ENCODE results near the gene TREML1. TPM values are rescaled to one million over a fixed set of nuclear protein-coding genes. Genes with fewer than 3 reads are reported as not detected.

TREML1 gene
- total and polyA plus RNA-seq, 2 donors (not counting 1 experiment from before 2014, with no cell fraction given), result 0.07 TPM; not detected in 1

- Histone ChIP-seq H3K27me3 (replicated peaks in 1 of 4; ENCODE audit: control extremely low read depth in 1 of 4, control insufficient read depth in 3 of 4, insufficient read depth in 4 of 4, low read length in 3 of 4) (peaks cover 0 to 18% (median 5%) of the 10 kb centered on the region in 4 experiments), H3K4me2 (replicated peaks; ENCODE audit: low read depth, low read length, poor library complexity, severe bottlenecking) (no peak within 1 kb of the TSS), H4K20me1 (ENCODE audit: control insufficient read depth, insufficient read depth, low read length, poor library complexity, severe bottlenecking) (no peaks in the 10 kb centered on the region), H2AFZ (ENCODE audit: insufficient read depth, low read depth, low read length, poor library complexity, severe bottlenecking) (no peak within 1 kb of the TSS), H3K4me3 (ENCODE audit: control extremely low read depth in 1 of 5, extremely low read depth in 1 of 5, insufficient read depth in 1 of 5, low read depth in 2 of 5, low read length in 4 of 5) (no peak within 1 kb of the TSS), H3K79me2 (ENCODE audit: control insufficient read depth, insufficient read depth, low read length) (no peaks in the 10 kb centered on the region), H3K9me3 (ENCODE audit: control extremely low read depth in 1 of 3, control insufficient read depth in 2 of 3, insufficient read depth in 1 of 3, low read length in 2 of 3) (peaks cover 0 to 8% (median 0%) of the 10 kb centered on the region in 3 donors), H3K27ac (ENCODE audit: low read length in 2 of 2) (no peak within 1 kb of the TSS), H3K36me3 (replicated peaks in 1 of 2; ENCODE audit: control extremely low read depth in 1 of 2, control insufficient read depth in 1 of 2, extremely low read depth in 1 of 2, insufficient read depth in 2 of 2, low read length in 1 of 2) (no peaks in the 10 kb centered on the region), H3K9ac (ENCODE audit: low read length) (no peak within 1 kb of the TSS), H3K4me1 (ENCODE audit: control insufficient read depth in 2 of 2, insufficient read depth in 2 of 2, low read length in 2 of 2) (peaks cover 2 to 7% of the 10 kb centered on the region in 2 donors)
- DNase-seq (no peak), ATAC-seq (ENCODE audit: low read depth) (no peak)
- 96% methylated on average over 9 of the region's 10 CpGs for WGBS (ENCODE audit: insufficient coverage)
- Mint-ChIP-seq H3K9me3 (ENCODE audit: insufficient read depth) (no peaks in the 10 kb centered on the region), H3K27me3 (peaks cover 30% of the 10 kb centered on the region), H3K27ac (no peak within 1 kb of the TSS), H3K4me1 (peaks cover 8% of the 10 kb centered on the region), H3K4me3 (no peak within 1 kb of the TSS)
- ChIA-PET POLR2A (no interaction called here), CTCF (no interaction called here)
- intact Hi-C loops (cut with micrococcal nuclease), result no loop called here
- TF ChIP-seq, protein P1, sequence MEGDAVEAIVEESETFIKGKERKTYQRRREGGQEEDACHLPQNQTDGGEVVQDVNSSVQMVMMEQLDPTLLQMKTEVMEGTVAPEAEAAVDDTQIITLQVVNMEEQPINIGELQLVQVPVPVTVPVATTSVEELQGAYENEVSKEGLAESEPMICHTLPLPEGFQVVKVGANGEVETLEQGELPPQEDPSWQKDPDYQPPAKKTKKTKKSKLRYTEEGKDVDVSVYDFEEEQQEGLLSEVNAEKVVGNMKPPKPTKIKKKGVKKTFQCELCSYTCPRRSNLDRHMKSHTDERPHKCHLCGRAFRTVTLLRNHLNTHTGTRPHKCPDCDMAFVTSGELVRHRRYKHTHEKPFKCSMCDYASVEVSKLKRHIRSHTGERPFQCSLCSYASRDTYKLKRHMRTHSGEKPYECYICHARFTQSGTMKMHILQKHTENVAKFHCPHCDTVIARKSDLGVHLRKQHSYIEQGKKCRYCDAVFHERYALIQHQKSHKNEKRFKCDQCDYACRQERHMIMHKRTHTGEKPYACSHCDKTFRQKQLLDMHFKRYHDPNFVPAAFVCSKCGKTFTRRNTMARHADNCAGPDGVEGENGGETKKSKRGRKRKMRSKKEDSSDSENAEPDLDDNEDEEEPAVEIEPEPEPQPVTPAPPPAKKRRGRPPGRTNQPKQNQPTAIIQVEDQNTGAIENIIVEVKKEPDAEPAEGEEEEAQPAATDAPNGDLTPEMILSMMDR (IDR thresholded peaks at IDR 0.05), result no peak
- TF ChIP-seq EZH2 (IDR thresholded peaks at IDR 0.05; ENCODE audit: borderline replicate concordance, insufficient read depth, low read depth, low read length, poor library complexity, severe bottlenecking), result no peak
Measured at GRCh38 chr6:41162687-41163418, 8.7 kb upstream of the TREML1 start, which contains the start of gene TREM2. TREM2 (minus strand) TSS chr6:41163116; CDS start chr6:41163082, 34 bp downstream.

DNA sequence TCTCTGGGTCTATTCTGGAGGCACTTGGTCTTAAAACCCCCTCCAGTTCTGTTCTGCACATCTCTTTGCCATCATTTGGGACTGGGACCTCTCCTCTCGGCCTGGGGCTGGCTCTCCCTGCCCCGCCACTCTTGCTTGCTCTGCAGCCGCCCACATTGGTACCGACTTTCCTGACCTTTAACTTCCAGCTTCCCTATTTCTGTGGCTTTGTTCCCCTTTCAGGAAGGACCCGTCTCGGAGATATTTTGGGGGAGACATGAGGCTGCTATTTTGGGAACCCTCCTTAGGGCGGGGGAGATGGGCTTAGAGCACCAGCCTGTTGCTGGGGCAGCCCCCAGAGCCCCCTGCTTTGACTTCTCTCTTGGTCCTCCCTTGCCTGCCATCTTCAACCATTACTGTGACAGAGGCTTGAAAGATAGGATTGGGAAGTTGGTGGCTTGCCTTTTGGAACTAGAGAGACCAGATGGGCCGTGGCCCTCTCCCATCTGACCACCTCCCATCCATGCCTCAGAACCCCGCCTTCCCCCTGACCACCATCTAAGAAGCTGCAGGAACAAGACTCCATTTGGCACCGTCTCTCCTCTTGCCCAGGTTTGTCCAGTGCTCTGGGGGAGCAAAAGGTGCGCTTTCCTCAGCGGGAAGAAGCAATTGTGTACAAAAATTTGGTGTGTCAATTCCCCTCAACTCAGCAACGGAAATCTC, 7.9 kb upstream of the TREML1 start:
- Histone ChIP-seq H3K27me3 (replicated peaks in 1 of 4; ENCODE audit: control extremely low read depth in 1 of 4, control insufficient read depth in 3 of 4, insufficient read depth in 4 of 4, low read length in 3 of 4) (peaks cover 0 to 18% (median 5%) of the 10 kb centered on the region in 4 experiments), H3K4me3 (ENCODE audit: control extremely low read depth in 1 of 5, extremely low read depth in 1 of 5, insufficient read depth in 1 of 5, low read depth in 2 of 5, low read length in 4 of 5) (no peak overlapping the region), H3K79me2 (ENCODE audit: control insufficient read depth, insufficient read depth, low read length) (no peaks in the 10 kb centered on the region), H3K9ac (ENCODE audit: low read length) (no peak overlapping the region), H3K4me1 (ENCODE audit: control insufficient read depth in 2 of 2, insufficient read depth in 2 of 2, low read length in 2 of 2) (peaks cover 2 to 7% of the 10 kb centered on the region in 2 donors), H3K36me3 (replicated peaks in 1 of 2; ENCODE audit: control extremely low read depth in 1 of 2, control insufficient read depth in 1 of 2, extremely low read depth in 1 of 2, insufficient read depth in 2 of 2, low read length in 1 of 2) (no peaks in the 10 kb centered on the region), H3K4me2 (replicated peaks; ENCODE audit: low read depth, low read length, poor library complexity, severe bottlenecking) (no peak overlapping the region), H3K27ac (ENCODE audit: low read length in 2 of 2) (no peak overlapping the region), H4K20me1 (ENCODE audit: control insufficient read depth, insufficient read depth, low read length, poor library complexity, severe bottlenecking) (no peaks in the 10 kb centered on the region), H2AFZ (ENCODE audit: insufficient read depth, low read depth, low read length, poor library complexity, severe bottlenecking) (no peak overlapping the region), H3K9me3 (ENCODE audit: control extremely low read depth in 1 of 3, control insufficient read depth in 2 of 3, insufficient read depth in 1 of 3, low read length in 2 of 3) (peaks cover 0 to 8% (median 0%) of the 10 kb centered on the region in 3 donors)
- no peak for DNase-seq
- Mint-ChIP-seq H3K4me3 (no peak overlapping the region), H3K27ac (no peak overlapping the region), H3K9me3 (ENCODE audit: insufficient read depth) (no peaks in the 10 kb centered on the region), H3K27me3 (peaks cover 31% of the 10 kb centered on the region), H3K4me1 (peaks cover 8% of the 10 kb centered on the region)
- CTCF ChIA-PET, result no interaction called here
- POLR2A ChIA-PET, result no interaction called here
- intact Hi-C loops (cut with micrococcal nuclease), result no loop called here
- 32% methylated on average over 6 of the region's 13 CpGs for WGBS (ENCODE audit: insufficient coverage)
- TF ChIP-seq, protein P1 (IDR thresholded peaks at IDR 0.05), result no peak
- no peak for TF ChIP-seq EZH2 (IDR thresholded peaks at IDR 0.05; ENCODE audit: borderline replicate concordance, insufficient read depth, low read depth, low read length, poor library complexity, severe bottlenecking)
- no peak for ATAC-seq (ENCODE audit: low read depth)

Measured in B cell (primary cell).